ENCODE results near the gene USH1G.

DNA sequence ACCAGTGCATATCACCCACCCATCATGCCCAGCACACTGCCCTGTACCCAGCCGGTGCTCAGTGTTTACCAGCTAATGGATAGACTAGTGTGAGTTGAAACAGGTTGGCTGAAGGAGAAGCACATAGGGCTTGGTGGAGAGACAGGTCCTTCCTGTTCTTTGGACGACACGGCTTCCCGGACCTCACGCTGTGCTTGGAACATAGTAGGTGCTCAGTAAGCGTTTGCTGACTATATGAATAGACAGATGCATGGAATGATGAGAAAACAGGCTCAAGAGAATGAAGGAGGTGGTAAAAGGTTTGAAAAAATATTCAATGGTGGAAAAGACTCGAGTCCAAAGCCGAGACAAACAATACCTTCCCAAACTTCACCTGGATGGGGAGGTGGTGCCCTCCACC lies 22.8 kb downstream of the USH1G start:
- TF ChIP-seq, protein P1, sequence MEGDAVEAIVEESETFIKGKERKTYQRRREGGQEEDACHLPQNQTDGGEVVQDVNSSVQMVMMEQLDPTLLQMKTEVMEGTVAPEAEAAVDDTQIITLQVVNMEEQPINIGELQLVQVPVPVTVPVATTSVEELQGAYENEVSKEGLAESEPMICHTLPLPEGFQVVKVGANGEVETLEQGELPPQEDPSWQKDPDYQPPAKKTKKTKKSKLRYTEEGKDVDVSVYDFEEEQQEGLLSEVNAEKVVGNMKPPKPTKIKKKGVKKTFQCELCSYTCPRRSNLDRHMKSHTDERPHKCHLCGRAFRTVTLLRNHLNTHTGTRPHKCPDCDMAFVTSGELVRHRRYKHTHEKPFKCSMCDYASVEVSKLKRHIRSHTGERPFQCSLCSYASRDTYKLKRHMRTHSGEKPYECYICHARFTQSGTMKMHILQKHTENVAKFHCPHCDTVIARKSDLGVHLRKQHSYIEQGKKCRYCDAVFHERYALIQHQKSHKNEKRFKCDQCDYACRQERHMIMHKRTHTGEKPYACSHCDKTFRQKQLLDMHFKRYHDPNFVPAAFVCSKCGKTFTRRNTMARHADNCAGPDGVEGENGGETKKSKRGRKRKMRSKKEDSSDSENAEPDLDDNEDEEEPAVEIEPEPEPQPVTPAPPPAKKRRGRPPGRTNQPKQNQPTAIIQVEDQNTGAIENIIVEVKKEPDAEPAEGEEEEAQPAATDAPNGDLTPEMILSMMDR (IDR thresholded peaks at IDR 0.05): no peak
- TF ChIP-seq POLR2AphosphoS5 (IDR thresholded peaks at IDR 0.05): no peak

All from transverse colon (tissue), 4 donors.